WTC11 (cell line): ENCODE measurements around the gene NAV2.

Experiments
- ATF6 ChIP-seq: sonication (generic); formaldehyde crosslinking; IDR thresholded peaks from 2 replicates; pipeline ENCODE4 v1.8.1; 2023; ENCODE audit warnings: mild to moderate bottlenecking, missing genetic modification reagents
- CTCF ChIP-seq: fragments of 200-600 bp; IDR thresholded peaks from 2 replicates; pipeline ENCODE4 v1.8.0; 2022; ENCODE audit warnings: antibody characterized with exemption
- GABPB1 ChIP-seq: sonication (generic); formaldehyde crosslinking; IDR thresholded peaks from 2 replicates; pipeline ENCODE4 v1.8.1; 2023; ENCODE audit warnings: mild to moderate bottlenecking, missing genetic modification reagents
- SMAD3 ChIP-seq: sonication (generic); formaldehyde crosslinking; IDR thresholded peaks from 2 replicates; pipeline ENCODE4 v1.8.0; 2022; ENCODE audit warnings: missing genetic modification reagents, mild to moderate bottlenecking, borderline replicate concordance
- TF ChIP-seq, protein P1 (sequence below): fragments of 250-450 bp; sonication (Bioruptor Pico); IDR thresholded peaks from 2 replicates; pipeline ENCODE4 v1.9.0; 2021; ENCODE audit warnings: mild to moderate bottlenecking, borderline replicate concordance

- no peak for TF ChIP-seq CTCF
- TF ChIP-seq SMAD3 (CRISPR knock-in tag) = no peak
- TF ChIP-seq ATF6 (CRISPR knock-in tag) = no peak
- no peak for TF ChIP-seq GABPB1 (CRISPR knock-in tag)
- TF ChIP-seq, protein P1, sequence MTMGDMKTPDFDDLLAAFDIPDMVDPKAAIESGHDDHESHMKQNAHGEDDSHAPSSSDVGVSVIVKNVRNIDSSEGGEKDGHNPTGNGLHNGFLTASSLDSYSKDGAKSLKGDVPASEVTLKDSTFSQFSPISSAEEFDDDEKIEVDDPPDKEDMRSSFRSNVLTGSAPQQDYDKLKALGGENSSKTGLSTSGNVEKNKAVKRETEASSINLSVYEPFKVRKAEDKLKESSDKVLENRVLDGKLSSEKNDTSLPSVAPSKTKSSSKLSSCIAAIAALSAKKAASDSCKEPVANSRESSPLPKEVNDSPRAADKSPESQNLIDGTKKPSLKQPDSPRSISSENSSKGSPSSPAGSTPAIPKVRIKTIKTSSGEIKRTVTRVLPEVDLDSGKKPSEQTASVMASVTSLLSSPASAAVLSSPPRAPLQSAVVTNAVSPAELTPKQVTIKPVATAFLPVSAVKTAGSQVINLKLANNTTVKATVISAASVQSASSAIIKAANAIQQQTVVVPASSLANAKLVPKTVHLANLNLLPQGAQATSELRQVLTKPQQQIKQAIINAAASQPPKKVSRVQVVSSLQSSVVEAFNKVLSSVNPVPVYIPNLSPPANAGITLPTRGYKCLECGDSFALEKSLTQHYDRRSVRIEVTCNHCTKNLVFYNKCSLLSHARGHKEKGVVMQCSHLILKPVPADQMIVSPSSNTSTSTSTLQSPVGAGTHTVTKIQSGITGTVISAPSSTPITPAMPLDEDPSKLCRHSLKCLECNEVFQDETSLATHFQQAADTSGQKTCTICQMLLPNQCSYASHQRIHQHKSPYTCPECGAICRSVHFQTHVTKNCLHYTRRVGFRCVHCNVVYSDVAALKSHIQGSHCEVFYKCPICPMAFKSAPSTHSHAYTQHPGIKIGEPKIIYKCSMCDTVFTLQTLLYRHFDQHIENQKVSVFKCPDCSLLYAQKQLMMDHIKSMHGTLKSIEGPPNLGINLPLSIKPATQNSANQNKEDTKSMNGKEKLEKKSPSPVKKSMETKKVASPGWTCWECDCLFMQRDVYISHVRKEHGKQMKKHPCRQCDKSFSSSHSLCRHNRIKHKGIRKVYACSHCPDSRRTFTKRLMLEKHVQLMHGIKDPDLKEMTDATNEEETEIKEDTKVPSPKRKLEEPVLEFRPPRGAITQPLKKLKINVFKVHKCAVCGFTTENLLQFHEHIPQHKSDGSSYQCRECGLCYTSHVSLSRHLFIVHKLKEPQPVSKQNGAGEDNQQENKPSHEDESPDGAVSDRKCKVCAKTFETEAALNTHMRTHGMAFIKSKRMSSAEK (CRISPR knock-in tag) = no peak
Measured at GRCh38 chr11:19687392-19687791, 25.2 kb upstream of the NAV2 start.
